Keratinocyte (primary cell): ENCODE measurements around the gene BMPER. TPM values are rescaled to one million over a fixed set of nuclear protein-coding genes. Genes with fewer than 3 reads are reported as not detected.
A peak's percentile ranks its signal among the peaks of the same experiment; 100 is the strongest.

Experiments
- DNase-seq: peaks from one replicate; pipeline ENCODE4 v3.0.0-alpha.2; 2011; ENCODE audit warnings: low read depth, missing footprints, low spot score
- FAIRE-seq: peaks from 2 replicates; lab custom pipeline; 2011; peaks lifted over from hg19 to GRCh38; lab: Jason Lieb, UNC
- H2AFZ ChIP-seq: 2 replicates; pipeline ENCODE4 v1.6.0; 2012; ENCODE audit warnings: low read length, control low read depth, inconsistent platforms; ENCODE audit not compliant: control insufficient read depth
- H3K27ac ChIP-seq: 2 replicates; pipeline ENCODE4 v1.5.1; 2011; ENCODE audit warnings: low read length; ENCODE audit not compliant: control insufficient read depth, insufficient read depth
- H3K27me3 ChIP-seq: 3 replicates; pipeline ENCODE4 v1.6.0; 2011; ENCODE audit warnings: low read length; ENCODE audit not compliant: control insufficient read depth, insufficient read depth; ENCODE audit errors: extremely low read depth
- H3K36me3 ChIP-seq, 2 experiments: 2 replicates in 1 of 2; 3 replicates in 1 of 2; pipeline ENCODE4 v1.5.1; 2011; ENCODE audit warnings: low read length in 2 of 2, mild to moderate bottlenecking in 1 of 2; ENCODE audit not compliant: control insufficient read depth in 2 of 2, insufficient read depth in 2 of 2; ENCODE audit errors: extremely low read depth in 1 of 2
- H3K4me1 ChIP-seq: 3 replicates; pipeline ENCODE4 v1.5.1; 2011; ENCODE audit warnings: low read length; ENCODE audit not compliant: control insufficient read depth, insufficient read depth; ENCODE audit errors: extremely low read depth
- H3K4me2 ChIP-seq: 3 replicates; pipeline ENCODE4 v1.6.0; 2011; ENCODE audit warnings: low read depth, low read length; ENCODE audit not compliant: control insufficient read depth, insufficient read depth; ENCODE audit errors: extremely low read depth
- H3K4me3 ChIP-seq, 3 experiments: fragments of 200-600 bp in 1 of 3; sonication (generic) in 1 of 3; 2 replicates in 2 of 3; 3 replicates in 1 of 3; pipeline ENCODE4 v1.5.1; 2011 to 2016; ENCODE audit warnings: low read length in 3 of 3, mild to moderate bottlenecking in 3 of 3, control low read depth in 2 of 3, inconsistent platforms in 1 of 3, low read depth in 1 of 3, mixed read lengths in 1 of 3, mixed run types in 1 of 3, moderate library complexity in 1 of 3; ENCODE audit not compliant: control insufficient read depth in 2 of 3, insufficient read depth in 2 of 3; ENCODE audit errors: extremely low read depth in 1 of 3
- H3K79me2 ChIP-seq: 2 replicates; pipeline ENCODE4 v1.6.0; 2012; ENCODE audit warnings: low read length; ENCODE audit not compliant: control insufficient read depth, insufficient read depth
- H3K9ac ChIP-seq: 3 replicates; pipeline ENCODE4 v1.6.0; 2011; ENCODE audit warnings: low read length; ENCODE audit not compliant: control insufficient read depth, insufficient read depth; ENCODE audit errors: extremely low read depth
- H3K9me1 ChIP-seq: 3 replicates; pipeline ENCODE4 v1.6.0; 2011; ENCODE audit warnings: low read length; ENCODE audit not compliant: control insufficient read depth, insufficient read depth; ENCODE audit errors: extremely low read depth
- H3K9me3 ChIP-seq: 2 replicates; pipeline ENCODE4 v1.5.1; 2012; ENCODE audit warnings: low read depth, low read length; ENCODE audit not compliant: control insufficient read depth
- H4K20me1 ChIP-seq: 3 replicates; pipeline ENCODE4 v1.6.0; 2011; ENCODE audit warnings: low read length; ENCODE audit not compliant: control insufficient read depth, insufficient read depth; ENCODE audit errors: extremely low read depth
- CTCF ChIP-seq, 3 experiments: IDR thresholded peaks in 1 of 3; conservative IDR thresholded peaks in 1 of 3; optimal IDR thresholded peaks in 1 of 3; 2 replicates in 2 of 3; 3 replicates in 1 of 3; pipeline versions ENCODE3 to v1.5.1; 2011; ENCODE audit warnings: low read length in 3 of 3, mild to moderate bottlenecking in 3 of 3, moderate library complexity in 2 of 3, control low read depth in 1 of 3, inconsistent platforms in 1 of 3; ENCODE audit not compliant: insufficient read depth in 2 of 3; ENCODE audit errors: extremely low read depth in 1 of 3
- EZH2 ChIP-seq: IDR thresholded peaks from one replicate; pipeline ENCODE4 v1.6.1; 2012; ENCODE audit warnings: inconsistent platforms, mild to moderate bottlenecking, low read length, moderate library complexity
- dilution Hi-C: fragments of 300-500 bp; cut with MboI; formaldehyde crosslinking; loops from one replicate; pipeline ENCODE4 v1.7.0; 2020; ENCODE audit warnings: low sequenced_read_pairs; ENCODE audit not compliant: extremely low pct_ligation_motif_present
- polyA plus RNA-seq, 5 experiments: library from polyadenylated mRNA; depleted of rRNA in 3 of 5; stranded (reverse) in 3 of 5; stranded (forward) in 1 of 5; unstranded in 1 of 5; fragments of >200 nt; gene quantifications; 1 replicate in 1 of 5; 2 replicates in 3 of 5; 3 replicates in 1 of 5; pipeline versions ENCODE4 v1.2.1 to v1.2.3, GENCODE V29; 2011 to 2012; ENCODE audit warnings: missing spikeins in 2 of 5, low read depth in 1 of 5, low replicate concordance in 1 of 5

Gene BMPER
- polyA plus RNA-seq, 1 donor (not counting 4 experiments of a cell fraction or from before 2014, with no cell fraction given) = 0.67 TPM

GRCh38 chr7:33887266-33887975 lies 17.9 kb upstream of the BMPER start:
- no peak overlapping the region for H3K4me2 ChIP-seq
- H3K4me3 ChIP-seq = no peak overlapping the region
- no peak for FAIRE-seq
- DNase-seq = no peak
- H2AFZ ChIP-seq = no peak overlapping the region
- H3K9ac ChIP-seq = no peak overlapping the region
- H3K4me1 ChIP-seq = peaks cover 17% of the 10 kb centered on the region
- H3K27ac ChIP-seq = no peak overlapping the region
- H4K20me1 ChIP-seq = no peaks in the 10 kb centered on the region
- H3K27me3 ChIP-seq = no peaks in the 10 kb centered on the region
- no peak for TF ChIP-seq CTCF (optimal IDR thresholded peaks at IDR 0.05 in 1 of 3, IDR thresholded peaks at IDR 0.05 in 1 of 3, conservative IDR thresholded peaks at IDR 0.05 in 1 of 3; ENCODE audit: extremely low read depth in 1 of 3, insufficient read depth in 2 of 3, low read length in 3 of 3)
- TF ChIP-seq EZH2 = no peak
- H3K36me3 ChIP-seq = no peaks in the 10 kb centered on the region
- H3K79me2 ChIP-seq = no peaks in the 10 kb centered on the region
- no peaks in the 10 kb centered on the region for H3K9me3 ChIP-seq
- dilution Hi-C loops = no loop called here
- no peaks in the 10 kb centered on the region for H3K9me1 ChIP-seq

- Histone ChIP-seq H3K36me3 (no peaks in the 10 kb centered on the region), H3K9me1 (no peaks in the 10 kb centered on the region), H3K9ac (no peak overlapping the region), H3K27me3 (no peaks in the 10 kb centered on the region), H3K4me3 (no peak overlapping the region), H3K4me1 (peaks cover 10% of the 10 kb centered on the region), H3K9me3 (no peaks in the 10 kb centered on the region), H2AFZ (no peak overlapping the region), H3K27ac (no peak overlapping the region), H3K4me2 (no peak overlapping the region), H3K79me2 (no peaks in the 10 kb centered on the region), H4K20me1 (no peaks in the 10 kb centered on the region)
- dilution Hi-C loops = no loop called here
- FAIRE-seq (peak; percentile 90), DNase-seq (peak; percentile 81)
- TF ChIP-seq EZH2 (no peak), CTCF (optimal IDR thresholded peaks at IDR 0.05 in 1 of 3, IDR thresholded peaks at IDR 0.05 in 1 of 3, conservative IDR thresholded peaks at IDR 0.05 in 1 of 3; ENCODE audit: extremely low read depth in 1 of 3, insufficient read depth in 2 of 3, low read length in 3 of 3) (no peak)
These were observed 17.2 kb upstream of the BMPER start for GRCh38 chr7:33888166-33888565.
